Heart left ventricle (tissue), 16 donors: ENCODE results near the gene ARHGEF18. TPM values are rescaled to one million over a fixed set of nuclear protein-coding genes. Genes with fewer than 3 reads are reported as not detected.

Experiments used
- ATAC-seq, 4 donors: fragments of 200-7000 bp; cut with Tn5 transposase; one replicate each; pipeline ENCODE4 v1.9.1; 2020 to 2022; ENCODE audit warnings: moderate library complexity in 4 of 4, mild to moderate bottlenecking in 3 of 4, moderate number of reproducible peaks in 1 of 4
- DNase-seq, 5 donors: peaks; one replicate each; pipeline ENCODE4 v3.0.0-alpha.2; 2020
- H3K27ac ChIP-seq, 12 donors: fragments of 200-600 bp; sonication (generic) in 4 of 12; one replicate each; pipeline versions ENCODE4 v1.5.0 to v1.8.0; 2016 to 2022; ENCODE audit warnings: mild to moderate bottlenecking in 2 of 12
- H3K27me3 ChIP-seq, 9 donors: fragments of 200-600 bp; sonication (generic) in 2 of 9; one replicate each; pipeline versions ENCODE4 v1.5.1 to v1.8.0; 2016 to 2022; ENCODE audit warnings: mild to moderate bottlenecking in 3 of 9
- H3K36me3 ChIP-seq, 9 donors: fragments of 200-600 bp; sonication (generic) in 2 of 9; one replicate each; pipeline versions ENCODE4 v1.5.0 to v1.8.0; 2018 to 2022; ENCODE audit warnings: mild to moderate bottlenecking in 2 of 9
- H3K4me1 ChIP-seq, 12 donors: fragments of 200-600 bp; sonication (generic) in 4 of 12; one replicate each; pipeline versions ENCODE4 v1.5.0 to v1.8.0; 2016 to 2022; ENCODE audit warnings: mild to moderate bottlenecking in 3 of 12
- H3K4me3 ChIP-seq, 12 donors: fragments of 200-600 bp; sonication (generic) in 4 of 12; one replicate each; pipeline versions ENCODE4 v1.5.0 to v1.8.0; 2017 to 2022; ENCODE audit warnings: mild to moderate bottlenecking in 9 of 12, moderate library complexity in 4 of 12
- H3K9me3 ChIP-seq, 12 donors: fragments of 200-600 bp; sonication (generic) in 4 of 12; one replicate each; pipeline versions ENCODE4 v1.5.0 to v1.8.0; 2016 to 2022; ENCODE audit warnings: mild to moderate bottlenecking in 1 of 12
- POLR2A ChIP-seq, 2 donors: fragments of 450-650 bp; IDR thresholded peaks; one replicate each; pipeline ENCODE4 v1.6.1; 2017; ENCODE audit warnings: antibody characterized with exemption in 2 of 2, mild to moderate bottlenecking in 2 of 2, moderate library complexity in 2 of 2
- WGBS, 4 donors: extraction: QIAGEN DNeasy Blood & Tissue Kit in 2 of 4; methylation state at CpG; one replicate each; pipeline versions ENCODE4 v1.1.5 to v1.1.7; 2013 to 2018; 5-methylcytosine and 5-hydroxymethylcytosine counted together
- intact Hi-C, 10 donors: fragments of 100-400 bp; cut with DNase I; formaldehyde crosslinking; loops; one replicate each; pipeline versions ENCODE4 v1.11.1 to v1.14.2; 2022
- long read RNA-seq, 3 donors: library from polyadenylated mRNA; unstranded; transcript quantifications; one replicate each; pipeline ENCODE4 v2.0.0, GENCODE V29; 2020 to 2021
- polyA plus RNA-seq, 2 donors: library from polyadenylated mRNA; stranded (reverse); fragments of 200-250 nt; gene quantifications; one replicate each; pipeline ENCODE4 v1.2.3, GENCODE V29; 2013
- total RNA-seq, 9 donors: library from RNA; depleted of rRNA in 2 of 9; stranded (reverse); fragments of >200 nt in 2 of 9; fragmentation: NEBNext Ultra II Directional in 3 of 9; extraction: Animal tissue kit (Norgen Biotek cat#: 25700) in 3 of 9; gene quantifications; one replicate each; pipeline versions ENCODE4 v1.1.0 to v1.2.4, GENCODE V29; 2016 to 2023
- TF ChIP-seq, protein P1 (sequence below), 12 donors: fragments of 200-600 bp; sonication (generic) in 4 of 12; IDR thresholded peaks; one replicate each; pipeline versions ENCODE4 v1.5.0 to v1.8.0; 2018 to 2022; ENCODE audit warnings: antibody characterized with exemption in 12 of 12, mild to moderate bottlenecking in 5 of 12
- donor health status: ischemic (EF 13 %, LVEDD 7.1; RV severe dilation, severe dysfunction).
- donor health status: healthy with polysubstance abuse.
- donor health status: DM: no; HTN: yes; CAD: no.
- donor health status: DM: no; HTN: no; CAD: no.
- donor health status: ischemic (EF 25% LVEDD 6.9; RV normal size, moderate dysfunction).
- donor health status: ischemic (EF 25% LVEDD 5.7; RV mildly dilated, moderate dysfunction).
- donor health status: healthy.
- donor health status: DM: yes; HTN: yes; CAD: no.
- donor health status: ischemic (EF 35%, LVEDD 5.7; RV mildly dilated, moderate dysfunction).
- donor health status: nonischemic (EF 11% LVEDD 7.7; RV severe dilation, severe dysfunction).
- donor health status: DM: yes; HTN: yes; CAD: no.
- donor health status: PGD.
- donor health status: ischemic (EF 29% LVEDD 5.4; RV normal size, mild dysfunction).
- donor health status: nonischemic (EF 23%, LVEDD 6.1; RV moderate dilation, normal function).

ARHGEF18 gene
- total RNA-seq, result 10 to 100 TPM in 3 of 9 donors, 1 to 10 TPM in 6; 6.5 to 15.1 (median 9.1) TPM
- polyA plus RNA-seq, result 10 to 100 TPM in 1 of 2 donors, 1 to 10 TPM in 1; 4.1 to 13.3 TPM
- long read RNA-seq, donor 1, partial matches to known transcripts, result 2 of 9 reads
- long read RNA-seq, donor 1, other reads (novel, unspliced or antisense), result 7 of 9 reads
- long read RNA-seq, donor 2, partial matches to known transcripts, result 3 of 8 reads
- long read RNA-seq, donor 2, other reads (novel, unspliced or antisense), result 5 of 8 reads
- long read RNA-seq, donor 3, partial matches to known transcripts, result 10 of 20 reads
- long read RNA-seq, donor 3, other reads (novel, unspliced or antisense), result 10 of 20 reads

DNA sequence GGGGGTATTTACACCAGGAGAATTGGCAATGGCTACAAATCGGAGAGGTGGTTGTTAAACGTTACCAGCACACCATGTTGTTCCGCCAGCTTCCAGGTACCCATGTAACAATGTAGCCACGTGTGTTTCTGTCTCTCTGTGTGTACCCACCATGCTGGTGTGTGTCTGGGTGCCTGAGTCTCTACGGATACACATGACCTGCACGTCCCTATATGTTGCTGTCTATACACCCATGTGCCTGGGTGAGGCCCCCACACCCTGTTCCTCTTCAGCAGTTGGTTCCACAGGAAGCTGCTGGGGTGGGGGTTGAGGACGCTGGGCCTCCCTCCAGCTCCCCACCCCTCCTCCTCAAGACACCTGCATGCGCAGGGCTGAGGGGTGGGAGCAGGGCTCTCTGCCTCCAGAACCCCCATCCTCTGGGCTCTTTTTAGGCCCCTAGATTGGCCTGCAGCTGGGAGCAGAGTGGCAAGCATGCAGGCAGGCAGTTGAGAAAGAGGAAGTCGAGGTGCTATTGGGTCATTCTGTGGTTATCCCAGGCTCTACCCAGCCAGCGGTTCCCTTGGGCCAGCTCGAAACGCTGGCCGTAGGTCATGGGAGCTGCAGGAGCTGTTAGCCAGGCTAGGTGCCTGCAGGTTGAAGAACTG is at the start of gene ARHGEF18:
ARHGEF18 (plus strand) TSS at position 351 of the 644 bp plus-strand sequence. CDS start 13,954 bp downstream, outside the sequence.
- Histone ChIP-seq H3K4me3 (peak within 1 kb of the TSS in 3 of 12 donors; percentile 4 to 56 (median 33)), H3K36me3 (no peaks in the 10 kb centered on the region), H3K27me3 (no peaks in the 10 kb centered on the region), H3K4me1 (peaks cover 0 to 32% (median 0%) of the 10 kb centered on the region in 12 donors), H3K27ac (peak within 1 kb of the TSS in 1 of 12 donors; percentile 86), H3K9me3 (peaks cover 0 to 14% (median 5%) of the 10 kb centered on the region in 12 donors)
- WGBS, 4 donors, result 64 to 76% (median 71%) methylated on average over 9 to 13 of the region's 13 CpGs
- ATAC-seq (peak; percentile 57 to 81 (median 64)), DNase-seq (peak in 3 of 5 donors; percentile 30 to 72 (median 35))
- intact Hi-C loops, result no loop called here
- TF ChIP-seq POLR2A (IDR thresholded peaks at IDR 0.05), result no peak
- TF ChIP-seq, protein P1, sequence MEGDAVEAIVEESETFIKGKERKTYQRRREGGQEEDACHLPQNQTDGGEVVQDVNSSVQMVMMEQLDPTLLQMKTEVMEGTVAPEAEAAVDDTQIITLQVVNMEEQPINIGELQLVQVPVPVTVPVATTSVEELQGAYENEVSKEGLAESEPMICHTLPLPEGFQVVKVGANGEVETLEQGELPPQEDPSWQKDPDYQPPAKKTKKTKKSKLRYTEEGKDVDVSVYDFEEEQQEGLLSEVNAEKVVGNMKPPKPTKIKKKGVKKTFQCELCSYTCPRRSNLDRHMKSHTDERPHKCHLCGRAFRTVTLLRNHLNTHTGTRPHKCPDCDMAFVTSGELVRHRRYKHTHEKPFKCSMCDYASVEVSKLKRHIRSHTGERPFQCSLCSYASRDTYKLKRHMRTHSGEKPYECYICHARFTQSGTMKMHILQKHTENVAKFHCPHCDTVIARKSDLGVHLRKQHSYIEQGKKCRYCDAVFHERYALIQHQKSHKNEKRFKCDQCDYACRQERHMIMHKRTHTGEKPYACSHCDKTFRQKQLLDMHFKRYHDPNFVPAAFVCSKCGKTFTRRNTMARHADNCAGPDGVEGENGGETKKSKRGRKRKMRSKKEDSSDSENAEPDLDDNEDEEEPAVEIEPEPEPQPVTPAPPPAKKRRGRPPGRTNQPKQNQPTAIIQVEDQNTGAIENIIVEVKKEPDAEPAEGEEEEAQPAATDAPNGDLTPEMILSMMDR (IDR thresholded peaks at IDR 0.05), result no peak

DNA sequence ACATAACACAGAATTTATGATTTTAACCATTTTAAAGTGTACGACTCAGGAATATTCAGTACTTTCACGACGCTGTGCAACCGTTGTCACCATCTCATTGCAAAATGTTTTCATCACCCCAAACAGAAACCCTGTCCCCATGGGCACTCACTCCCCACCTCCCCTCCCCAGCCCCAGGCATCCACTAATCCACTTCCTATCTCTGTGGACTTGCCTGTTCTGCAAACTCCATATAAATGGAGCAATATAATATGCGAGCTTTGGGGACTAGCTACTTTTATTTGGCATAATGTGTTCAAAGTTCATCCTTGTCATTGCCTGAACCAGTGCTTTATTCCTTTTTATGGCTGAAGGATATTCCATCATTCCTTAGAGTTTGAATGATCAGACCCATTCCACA is 47.2 kb upstream of the ARHGEF18 start:
- DNase-seq (no peak), ATAC-seq (no peak)
- H3K4me3 ChIP-seq, result no peak overlapping the region
- TF ChIP-seq, protein P1 (IDR thresholded peaks at IDR 0.05), result no peak
- no peak for TF ChIP-seq POLR2A (IDR thresholded peaks at IDR 0.05)
- no peaks in the 10 kb centered on the region for H3K9me3 ChIP-seq
- no peaks in the 10 kb centered on the region for H3K4me1 ChIP-seq
- intact Hi-C loops, result no loop called here
- WGBS, 4 donors, result 89 to 93% (median 90%) methylated on average over 5 of the region's 5 CpGs
- no peak overlapping the region for H3K27ac ChIP-seq
- H3K36me3 ChIP-seq, result no peaks in the 10 kb centered on the region
- peaks cover 0 to 2% (median 0%) of the 10 kb centered on the region in 9 donors for H3K27me3 ChIP-seq

DNA sequence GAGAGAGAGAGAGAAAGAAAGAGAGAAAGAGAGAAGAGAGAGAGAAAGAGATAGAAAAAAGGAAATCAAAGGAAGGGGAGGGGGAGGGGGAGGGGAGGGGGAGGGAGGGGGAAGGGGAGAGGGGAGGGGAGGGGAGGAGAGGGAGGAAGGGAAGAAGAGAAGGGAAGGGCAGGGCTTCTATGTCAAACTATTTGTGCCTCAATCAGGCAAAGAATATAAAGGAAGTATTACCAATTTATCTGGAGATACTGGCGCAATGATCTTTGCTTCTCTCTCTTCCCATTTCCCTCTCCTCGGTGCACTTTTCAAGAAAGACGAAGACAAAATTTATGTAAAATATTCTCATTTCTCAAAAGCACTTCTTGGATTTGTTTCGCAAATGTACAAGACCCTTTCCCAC is 45.3 kb upstream of the ARHGEF18 start:
- Histone ChIP-seq H3K4me1 (no peaks in the 10 kb centered on the region), H3K27me3 (no peaks in the 10 kb centered on the region), H3K36me3 (no peaks in the 10 kb centered on the region), H3K9me3 (no peaks in the 10 kb centered on the region), H3K27ac (no peak overlapping the region), H3K4me3 (no peak overlapping the region)
- TF ChIP-seq, protein P1 (IDR thresholded peaks at IDR 0.05), result no peak
- no peak for TF ChIP-seq POLR2A (IDR thresholded peaks at IDR 0.05)
- ATAC-seq (no peak), DNase-seq (no peak)
- intact Hi-C loops, result no loop called here
- WGBS, 4 donors, result 78 to 88% (median 83%) methylated on average over 4 of the region's 4 CpGs

DNA sequence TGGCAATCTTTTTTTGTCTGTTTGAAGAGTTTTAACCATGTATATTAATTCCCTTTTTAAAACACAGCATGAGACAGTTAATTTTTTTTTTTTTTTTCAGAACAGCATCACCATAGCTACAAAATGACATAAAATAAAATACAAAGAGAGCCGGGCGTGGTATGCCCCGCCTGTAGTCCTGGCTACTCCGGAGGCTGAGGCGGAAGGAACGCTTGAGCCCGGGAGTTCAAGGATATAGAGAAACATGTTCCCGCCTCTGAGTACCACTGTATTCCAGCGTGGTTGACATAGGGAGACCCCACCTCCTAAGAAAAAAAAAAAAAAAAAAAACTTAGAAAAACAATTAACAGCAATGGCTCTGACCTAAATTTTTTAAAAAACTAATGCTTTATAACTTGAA is 44.5 kb upstream of the ARHGEF18 start:
- DNase-seq (peak in 1 of 5 donors; percentile 27), ATAC-seq (peak in 1 of 4 donors; percentile 55)
- no peaks in the 10 kb centered on the region for H3K36me3 ChIP-seq
- intact Hi-C loops, result no loop called here
- no peaks in the 10 kb centered on the region for H3K4me1 ChIP-seq
- no peak overlapping the region for H3K4me3 ChIP-seq
- H3K9me3 ChIP-seq, result no peaks in the 10 kb centered on the region
- H3K27ac ChIP-seq, result no peak overlapping the region
- H3K27me3 ChIP-seq, result no peaks in the 10 kb centered on the region
- WGBS, 4 donors, result 49 to 80% (median 68%) methylated on average over 9 of the region's 9 CpGs
- no peak for TF ChIP-seq POLR2A (IDR thresholded peaks at IDR 0.05)
- TF ChIP-seq, protein P1 (IDR thresholded peaks at IDR 0.05), result no peak
